ENCODE measurements around the gene CPSF7. TPM values are rescaled to one million over a fixed set of nuclear protein-coding genes. Genes with fewer than 3 reads are reported as not detected.

Gene CPSF7
- total RNA-seq, 1 donor from 2014 or later = 63.2 TPM

- FAIRE-seq (no peak), DNase-seq (ENCODE audit: low read depth) (no peak)
- Mint-ChIP-seq H3K27ac (ENCODE audit: unreplicated experiment) (no peak overlapping the region), H3K9me3 (ENCODE audit: unreplicated experiment) (no peaks in the 10 kb centered on the region), H3K36me3 (ENCODE audit: low read depth, unreplicated experiment) (peaks cover 20% of the 10 kb centered on the region), H3K4me3 (ENCODE audit: unreplicated experiment) (no peak overlapping the region), H3K4me1 (ENCODE audit: low read depth, unreplicated experiment) (peaks cover 2% of the 10 kb centered on the region), H3K27me3 (ENCODE audit: low read depth, unreplicated experiment) (no peaks in the 10 kb centered on the region)
- no peak for TF ChIP-seq EZH2 (IDR thresholded peaks at IDR 0.05; ENCODE audit: insufficient read depth, low read length)
- Histone ChIP-seq H3K9ac (ENCODE audit: low read length) (no peak overlapping the region), H3K9me3 (ENCODE audit: insufficient read depth, low read depth, low read length) (no peaks in the 10 kb centered on the region), H3K4me1 (ENCODE audit: insufficient read depth, low read length) (no peaks in the 10 kb centered on the region), H3K4me2 (ENCODE audit: low read length) (no peak overlapping the region), H2AFZ (ENCODE audit: low read depth, low read length) (no peak overlapping the region), H3K36me3 (ENCODE audit: insufficient read depth, low read length) (peaks cover 75% of the 10 kb centered on the region), H3K79me2 (ENCODE audit: insufficient read depth, low read length) (peaks cover 56% of the 10 kb centered on the region), H4K20me1 (ENCODE audit: insufficient read depth, low read length) (peaks cover 69% of the 10 kb centered on the region), H3K4me3 (ENCODE audit: insufficient read depth, low read depth, low read length) (no peak overlapping the region), H3K27ac (ENCODE audit: low read depth, low read length) (no peak overlapping the region), H3K27me3 (ENCODE audit: insufficient read depth, low read length) (no peaks in the 10 kb centered on the region)
Measured at GRCh38 chr11:61418136-61418535, 11.6 kb downstream of the CPSF7 start.

GRCh38 chr11:61417670-61418069 is 12.1 kb downstream of the CPSF7 start:
- peaks cover 54% of the 10 kb centered on the region for H3K79me2 ChIP-seq (ENCODE audit: insufficient read depth, low read length)
- peaks cover 79% of the 10 kb centered on the region for H3K36me3 ChIP-seq (ENCODE audit: insufficient read depth, low read length)
- H3K4me3 ChIP-seq (ENCODE audit: insufficient read depth, low read depth, low read length) = no peak overlapping the region
- no peaks in the 10 kb centered on the region for H3K27me3 Mint-ChIP-seq (ENCODE audit: low read depth, unreplicated experiment)
- FAIRE-seq (no peak), DNase-seq (ENCODE audit: low read depth) (no peak)
- no peaks in the 10 kb centered on the region for H3K9me3 ChIP-seq (ENCODE audit: insufficient read depth, low read depth, low read length)
- no peaks in the 10 kb centered on the region for H3K9me3 Mint-ChIP-seq (ENCODE audit: unreplicated experiment)
- no peaks in the 10 kb centered on the region for H3K27me3 ChIP-seq (ENCODE audit: insufficient read depth, low read length)
- no peak overlapping the region for H3K27ac Mint-ChIP-seq (ENCODE audit: unreplicated experiment)
- peaks cover 67% of the 10 kb centered on the region for H4K20me1 ChIP-seq (ENCODE audit: insufficient read depth, low read length)
- H3K36me3 Mint-ChIP-seq (ENCODE audit: low read depth, unreplicated experiment) = peaks cover 20% of the 10 kb centered on the region
- H3K4me1 Mint-ChIP-seq (ENCODE audit: low read depth, unreplicated experiment) = peaks cover 2% of the 10 kb centered on the region
- no peaks in the 10 kb centered on the region for H3K4me1 ChIP-seq (ENCODE audit: insufficient read depth, low read length)
- H3K4me3 Mint-ChIP-seq (ENCODE audit: unreplicated experiment) = no peak overlapping the region
- H3K27ac ChIP-seq (ENCODE audit: low read depth, low read length) = no peak overlapping the region
- H3K9ac ChIP-seq (ENCODE audit: low read length) = no peak overlapping the region
- no peak overlapping the region for H3K4me2 ChIP-seq (ENCODE audit: low read length)
- H2AFZ ChIP-seq (ENCODE audit: low read depth, low read length) = no peak overlapping the region
- TF ChIP-seq, protein P1, sequence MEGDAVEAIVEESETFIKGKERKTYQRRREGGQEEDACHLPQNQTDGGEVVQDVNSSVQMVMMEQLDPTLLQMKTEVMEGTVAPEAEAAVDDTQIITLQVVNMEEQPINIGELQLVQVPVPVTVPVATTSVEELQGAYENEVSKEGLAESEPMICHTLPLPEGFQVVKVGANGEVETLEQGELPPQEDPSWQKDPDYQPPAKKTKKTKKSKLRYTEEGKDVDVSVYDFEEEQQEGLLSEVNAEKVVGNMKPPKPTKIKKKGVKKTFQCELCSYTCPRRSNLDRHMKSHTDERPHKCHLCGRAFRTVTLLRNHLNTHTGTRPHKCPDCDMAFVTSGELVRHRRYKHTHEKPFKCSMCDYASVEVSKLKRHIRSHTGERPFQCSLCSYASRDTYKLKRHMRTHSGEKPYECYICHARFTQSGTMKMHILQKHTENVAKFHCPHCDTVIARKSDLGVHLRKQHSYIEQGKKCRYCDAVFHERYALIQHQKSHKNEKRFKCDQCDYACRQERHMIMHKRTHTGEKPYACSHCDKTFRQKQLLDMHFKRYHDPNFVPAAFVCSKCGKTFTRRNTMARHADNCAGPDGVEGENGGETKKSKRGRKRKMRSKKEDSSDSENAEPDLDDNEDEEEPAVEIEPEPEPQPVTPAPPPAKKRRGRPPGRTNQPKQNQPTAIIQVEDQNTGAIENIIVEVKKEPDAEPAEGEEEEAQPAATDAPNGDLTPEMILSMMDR (IDR thresholded peaks at IDR 0.05; ENCODE audit: insufficient read depth, low read depth, low read length) = no peak
- TF ChIP-seq EZH2 (IDR thresholded peaks at IDR 0.05; ENCODE audit: insufficient read depth, low read length) = no peak

GRCh38 chr11:61416941-61417340 is 12.8 kb downstream of the CPSF7 start:
- TF ChIP-seq EZH2 (IDR thresholded peaks at IDR 0.05; ENCODE audit: insufficient read depth, low read length) = no peak
- TF ChIP-seq, protein P1 (IDR thresholded peaks at IDR 0.05; ENCODE audit: insufficient read depth, low read depth, low read length) = no peak
- no peak overlapping the region for H3K27ac ChIP-seq (ENCODE audit: low read depth, low read length)

More at GRCh38 chr11:61416941-61417340, 12.8 kb downstream of the CPSF7 start:
- Mint-ChIP-seq H3K9me3 (ENCODE audit: unreplicated experiment) (no peaks in the 10 kb centered on the region), H3K4me3 (ENCODE audit: unreplicated experiment) (no peak overlapping the region), H3K4me1 (ENCODE audit: low read depth, unreplicated experiment) (peaks cover 2% of the 10 kb centered on the region), H3K36me3 (ENCODE audit: low read depth, unreplicated experiment) (peaks cover 19% of the 10 kb centered on the region), H3K27ac (ENCODE audit: unreplicated experiment) (no peak overlapping the region), H3K27me3 (ENCODE audit: low read depth, unreplicated experiment) (no peaks in the 10 kb centered on the region)
- FAIRE-seq (no peak), DNase-seq (ENCODE audit: low read depth) (no peak)
- Histone ChIP-seq H3K9ac (ENCODE audit: low read length) (no peak overlapping the region), H3K36me3 (ENCODE audit: insufficient read depth, low read length) (peaks cover 83% of the 10 kb centered on the region), H2AFZ (ENCODE audit: low read depth, low read length) (no peak overlapping the region), H4K20me1 (ENCODE audit: insufficient read depth, low read length) (peaks cover 60% of the 10 kb centered on the region), H3K4me3 (ENCODE audit: insufficient read depth, low read depth, low read length) (no peak overlapping the region), H3K9me3 (ENCODE audit: insufficient read depth, low read depth, low read length) (no peaks in the 10 kb centered on the region), H3K4me2 (ENCODE audit: low read length) (no peak overlapping the region), H3K27me3 (ENCODE audit: insufficient read depth, low read length) (no peaks in the 10 kb centered on the region), H3K79me2 (ENCODE audit: insufficient read depth, low read length) (peaks cover 47% of the 10 kb centered on the region), H3K4me1 (ENCODE audit: insufficient read depth, low read length) (no peaks in the 10 kb centered on the region)

Measured in astrocyte (in vitro differentiated cells and primary cell).